Kidney capillary endothelial cell (primary cell): ENCODE data around the gene MAP2K3.

Experiments
- DNase-seq: peaks from one replicate; pipeline ENCODE4 v3.0.0-alpha.2; 2018; ENCODE audit warnings: low spot score

MAP2K3 gene

GRCh38 chr17:21252796-21253645 lies 31.5 kb upstream of the MAP2K3 start, which contains the start of gene NATD1:
Gene NATD1, minus strand, starts transcription at chr17:21253410. Its CDS starts 146 bp downstream, at chr17:21253264.
- DNase-seq: peak; percentile 71

GRCh38 chr17:21253646-21254441 lies 30.7 kb upstream of the MAP2K3 start:
- DNase-seq: no peak

- no peak for DNase-seq
Observed at GRCh38 chr17:21258593-21258992, 25.9 kb upstream of the MAP2K3 start.

- no peak for DNase-seq
Observed at GRCh38 chr17:21262259-21262993, 22.1 kb upstream of the MAP2K3 start.

GRCh38 chr17:21263376-21263775 lies 21.1 kb upstream of the MAP2K3 start:
- no peak for DNase-seq

GRCh38 chr17:21268596-21269188 lies 15.8 kb upstream of the MAP2K3 start:
- no peak for DNase-seq

- no peak for DNase-seq
Observed at GRCh38 chr17:21269394-21269793, 15.1 kb upstream of the MAP2K3 start.

- DNase-seq: no peak
Observed at GRCh38 chr17:21271454-21272183, 12.9 kb upstream of the MAP2K3 start.

- no peak for DNase-seq
Observed at GRCh38 chr17:21272250-21272649, 12.3 kb upstream of the MAP2K3 start.

GRCh38 chr17:21272881-21273792 lies 11.4 kb upstream of the MAP2K3 start:
- DNase-seq: no peak

GRCh38 chr17:21275047-21275578 lies 9.4 kb upstream of the MAP2K3 start:
- no peak for DNase-seq

GRCh38 chr17:21275579-21276263 lies 8.8 kb upstream of the MAP2K3 start:
- peak; percentile 70 for DNase-seq

GRCh38 chr17:21276264-21276588 lies 8.3 kb upstream of the MAP2K3 start:
- DNase-seq: no peak

- DNase-seq: no peak
Observed at GRCh38 chr17:21277332-21277731, 7.2 kb upstream of the MAP2K3 start.

- DNase-seq: no peak
Observed at GRCh38 chr17:21278450-21279197, 5.9 kb upstream of the MAP2K3 start.

- no peak for DNase-seq
Observed at GRCh38 chr17:21279198-21279535, 5.3 kb upstream of the MAP2K3 start.

GRCh38 chr17:21279582-21279981 lies 4.9 kb upstream of the MAP2K3 start:
- DNase-seq: no peak

- peak; percentile 76 for DNase-seq
Observed at GRCh38 chr17:21280081-21280518, 4.4 kb upstream of the MAP2K3 start.

- DNase-seq: peak; percentile 89
Observed at GRCh38 chr17:21282231-21282630, 2.3 kb upstream of the MAP2K3 start.
